Calu3 (cell line): ENCODE results near the gene TPCN2. TPM values are rescaled to one million over a fixed set of nuclear protein-coding genes. Genes with fewer than 3 reads are reported as not detected.
"Not testable (repeated sequence)": the region's sequence is repeated elsewhere in the genome, so short reads cannot be mapped to it uniquely, and the experiment has no call there.

Experiments used
- BruUV-seq: library from RNA; stranded (reverse); fragments of 400-500 nt; replicated peaks from 2 replicates; lab custom pipeline; 2021; lab: Mats Ljungman, UMichigan
- CTCF ChIA-PET: fragments of 300-600 bp; sonication (Branson Sonifier 250); formaldehyde crosslinking; loops from one replicate; lab custom pipeline; 2022; ENCODE audit warnings: antibody characterized with exemption; lab: Charles Lee
- DNase-seq: peaks from one replicate; pipeline ENCODE4 v3.0.0; 2022
- H3K27ac Mint-ChIP-seq: one replicate; pipeline ENCODE4 v1.8.0; 2022; ENCODE audit warnings: mixed read lengths; ENCODE audit not compliant: unreplicated experiment
- H3K27me3 Mint-ChIP-seq: one replicate; pipeline ENCODE4 v1.8.0; 2022; ENCODE audit warnings: mixed read lengths; ENCODE audit not compliant: unreplicated experiment
- H3K36me3 Mint-ChIP-seq: one replicate; pipeline ENCODE4 v1.8.0; 2022; ENCODE audit warnings: mild to moderate bottlenecking, moderate library complexity, mixed read lengths; ENCODE audit not compliant: insufficient read depth, unreplicated experiment
- H3K4me1 Mint-ChIP-seq: one replicate; pipeline ENCODE4 v1.8.0; 2022; ENCODE audit warnings: mild to moderate bottlenecking, low read depth, mixed read lengths; ENCODE audit not compliant: unreplicated experiment
- H3K4me3 Mint-ChIP-seq: one replicate; pipeline ENCODE4 v1.8.0; 2022; ENCODE audit warnings: mild to moderate bottlenecking, low read depth, moderate library complexity, mixed read lengths; ENCODE audit not compliant: unreplicated experiment
- H3K9me3 Mint-ChIP-seq: one replicate; pipeline ENCODE4 v1.8.0; 2022; ENCODE audit warnings: low read depth, mixed read lengths; ENCODE audit not compliant: unreplicated experiment
- intact Hi-C: fragments of 100-400 bp; cut with micrococcal nuclease; formaldehyde crosslinking; loops from one replicate; pipeline ENCODE4 v1.10.0; 2022; ENCODE audit not compliant: unreplicated experiment
- total RNA-seq: library from RNA; stranded (reverse); gene quantifications from 2 replicates; pipeline ENCODE4 v1.2.3, GENCODE V29; 2022
- TF ChIP-seq, protein P1 (sequence below): fragments of 200-600 bp; IDR thresholded peaks from one replicate; pipeline ENCODE4 v1.8.0; 2022; ENCODE audit warnings: antibody characterized with exemption; ENCODE audit not compliant: unreplicated experiment

The TPCN2 gene
- total RNA-seq, 1 experiment from 2014 or later: 21.9 TPM

DNA sequence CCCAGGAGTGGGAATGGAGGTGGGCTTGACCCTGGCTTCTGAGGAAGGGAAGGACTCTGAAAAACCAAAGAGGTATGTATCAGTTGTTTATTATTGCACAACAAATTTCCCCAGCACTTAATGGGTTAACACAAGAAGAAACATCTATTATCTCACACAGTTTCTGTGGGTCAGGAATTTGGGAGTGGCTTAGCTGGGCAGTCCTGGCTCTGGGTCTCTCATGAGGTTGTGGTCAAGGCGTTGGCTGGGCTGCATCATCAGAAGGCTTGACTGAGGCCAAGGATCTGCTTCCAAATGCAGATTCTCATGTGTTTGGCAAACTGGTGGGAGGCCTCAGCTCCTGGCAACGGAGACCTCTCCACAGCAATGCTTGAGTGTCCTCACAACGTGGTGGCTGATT, 89.5 kb downstream of the TPCN2 start:
- DNase-seq: peak; percentile 64
- intact Hi-C loops: loop anchor here (10.0 kb wide), 1 partner anchor 77 kb away; no protein-coding TSS in a partner anchor
- H3K4me3 Mint-ChIP-seq: peak overlapping the region; percentile 21
- no TSS peak for BruUV-seq
- H3K27me3 Mint-ChIP-seq: no peaks in the 10 kb centered on the region
- CTCF ChIA-PET: interaction anchor here (1.2 kb wide), 1 partner anchor 155 kb away, joined by 3 read pairs; the partner anchor contains the start of gene MYEOV
- peak overlapping the region; percentile 46 for H3K27ac Mint-ChIP-seq
- H3K36me3 Mint-ChIP-seq: no peaks in the 10 kb centered on the region
- peaks cover 41% of the 10 kb centered on the region for H3K4me1 Mint-ChIP-seq
- TF ChIP-seq, protein P1, sequence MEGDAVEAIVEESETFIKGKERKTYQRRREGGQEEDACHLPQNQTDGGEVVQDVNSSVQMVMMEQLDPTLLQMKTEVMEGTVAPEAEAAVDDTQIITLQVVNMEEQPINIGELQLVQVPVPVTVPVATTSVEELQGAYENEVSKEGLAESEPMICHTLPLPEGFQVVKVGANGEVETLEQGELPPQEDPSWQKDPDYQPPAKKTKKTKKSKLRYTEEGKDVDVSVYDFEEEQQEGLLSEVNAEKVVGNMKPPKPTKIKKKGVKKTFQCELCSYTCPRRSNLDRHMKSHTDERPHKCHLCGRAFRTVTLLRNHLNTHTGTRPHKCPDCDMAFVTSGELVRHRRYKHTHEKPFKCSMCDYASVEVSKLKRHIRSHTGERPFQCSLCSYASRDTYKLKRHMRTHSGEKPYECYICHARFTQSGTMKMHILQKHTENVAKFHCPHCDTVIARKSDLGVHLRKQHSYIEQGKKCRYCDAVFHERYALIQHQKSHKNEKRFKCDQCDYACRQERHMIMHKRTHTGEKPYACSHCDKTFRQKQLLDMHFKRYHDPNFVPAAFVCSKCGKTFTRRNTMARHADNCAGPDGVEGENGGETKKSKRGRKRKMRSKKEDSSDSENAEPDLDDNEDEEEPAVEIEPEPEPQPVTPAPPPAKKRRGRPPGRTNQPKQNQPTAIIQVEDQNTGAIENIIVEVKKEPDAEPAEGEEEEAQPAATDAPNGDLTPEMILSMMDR: no peak
- H3K9me3 Mint-ChIP-seq: no peaks in the 10 kb centered on the region

DNA sequence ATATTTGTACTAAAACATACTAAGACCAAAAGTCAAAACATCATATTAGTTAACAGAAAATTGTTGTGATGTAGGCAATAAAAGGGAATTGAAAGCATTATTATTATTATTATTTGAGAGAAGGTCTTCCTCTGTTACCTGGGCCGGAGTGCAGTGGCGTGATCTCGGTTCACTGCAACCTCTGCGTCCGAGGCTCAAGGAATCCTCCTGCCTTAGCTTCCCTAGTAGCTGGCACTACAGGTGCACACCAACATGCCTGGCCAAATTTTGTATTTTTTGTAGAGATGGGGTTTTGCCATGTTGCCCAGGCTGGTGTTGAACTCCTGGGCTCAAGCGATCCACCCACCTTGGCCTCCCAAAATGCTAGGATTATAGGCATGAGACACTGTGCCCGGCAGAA, 91.4 kb downstream of the TPCN2 start:
- BruUV-seq, H3K9me3 Mint-ChIP-seq, H3K27ac Mint-ChIP-seq, H3K4me3 Mint-ChIP-seq, CTCF ChIA-PET, intact Hi-C loops, H3K27me3 Mint-ChIP-seq, DNase-seq, H3K36me3 Mint-ChIP-seq: not testable (repeated sequence)
- H3K4me1 Mint-ChIP-seq: peaks cover 44% of the 10 kb centered on the region

DNA sequence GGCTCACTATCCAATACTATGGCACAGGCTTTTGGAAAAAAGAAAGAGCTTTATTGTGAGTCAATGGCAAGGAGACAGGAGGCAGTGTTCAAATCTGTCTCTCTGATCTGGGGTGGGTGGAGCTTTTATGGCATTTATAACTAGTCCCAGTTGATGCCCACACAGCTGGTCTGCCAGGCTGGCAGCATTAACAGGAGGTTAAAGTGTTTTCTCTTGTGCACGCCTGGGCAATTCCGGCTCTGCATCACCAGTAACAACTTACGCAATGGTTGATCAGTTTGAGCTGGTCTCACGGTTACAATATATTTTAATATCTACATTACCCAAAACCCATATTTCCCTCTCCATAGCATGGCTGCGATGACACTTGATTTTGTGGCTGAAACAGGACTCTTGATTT, 91.9 kb downstream of the TPCN2 start:
- Mint-ChIP-seq H3K4me1 (peaks cover 45% of the 10 kb centered on the region), H3K4me3 (no peak overlapping the region), H3K27ac (no peak overlapping the region), H3K27me3 (no peaks in the 10 kb centered on the region), H3K36me3 (no peaks in the 10 kb centered on the region), H3K9me3 (peaks cover 2% of the 10 kb centered on the region)
- BruUV-seq: no TSS peak
- DNase-seq: no peak
- intact Hi-C loops: no loop called here
- CTCF ChIA-PET: no interaction called here
- TF ChIP-seq, protein P1: no peak

DNA sequence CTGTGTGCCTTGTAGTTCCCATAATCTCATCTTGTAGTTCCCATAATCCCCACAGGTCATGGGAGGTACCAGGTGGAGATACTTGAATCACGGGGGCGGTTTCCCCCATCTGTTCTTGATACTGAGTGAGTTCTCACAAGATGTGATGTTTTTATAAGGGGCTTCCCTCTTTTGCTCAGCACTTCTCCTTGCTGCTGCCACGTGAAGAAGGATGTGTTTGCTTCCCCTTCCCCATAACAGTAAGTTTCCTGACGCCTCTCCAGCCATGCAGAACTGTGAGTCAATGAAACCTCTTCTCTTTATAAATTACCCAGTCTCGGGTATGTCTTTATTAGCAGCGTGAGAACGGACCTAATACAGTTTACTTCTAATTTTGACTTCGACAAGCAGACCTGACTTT, 93.0 kb downstream of the TPCN2 start:
- peaks cover 11% of the 10 kb centered on the region for H3K9me3 Mint-ChIP-seq
- CTCF ChIA-PET: no interaction called here
- intact Hi-C loops: no loop called here
- no peaks in the 10 kb centered on the region for H3K27me3 Mint-ChIP-seq
- no peaks in the 10 kb centered on the region for H3K36me3 Mint-ChIP-seq
- no peak overlapping the region for H3K27ac Mint-ChIP-seq
- H3K4me3 Mint-ChIP-seq: no peak overlapping the region
- TF ChIP-seq, protein P1: no peak
- DNase-seq: no peak
- H3K4me1 Mint-ChIP-seq: peaks cover 36% of the 10 kb centered on the region
- no TSS peak for BruUV-seq

DNA sequence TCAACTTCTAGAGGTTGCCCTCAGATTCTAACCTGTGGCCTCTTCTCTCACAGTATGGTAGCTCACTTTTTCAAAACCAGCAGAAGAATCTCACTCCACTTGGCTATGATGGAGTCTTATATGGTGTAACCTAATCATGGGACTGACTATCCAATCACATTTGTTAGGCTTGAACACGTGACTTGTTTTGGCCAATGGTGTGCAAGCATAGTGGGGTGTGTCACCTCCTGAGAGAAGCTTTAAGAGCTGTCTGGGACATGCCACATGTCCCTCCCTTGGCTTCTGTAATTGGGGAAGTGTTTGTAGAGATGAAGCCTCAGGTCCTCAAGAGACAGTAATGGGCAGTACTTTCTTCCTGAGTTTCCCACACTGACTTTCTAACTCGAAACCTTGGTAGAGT, 94.2 kb downstream of the TPCN2 start:
- DNase-seq: no peak
- Mint-ChIP-seq H3K9me3 (peaks cover 12% of the 10 kb centered on the region), H3K27ac (no peak overlapping the region), H3K4me3 (no peak overlapping the region), H3K27me3 (no peaks in the 10 kb centered on the region), H3K36me3 (no peaks in the 10 kb centered on the region), H3K4me1 (peaks cover 27% of the 10 kb centered on the region)
- BruUV-seq: no TSS peak
- TF ChIP-seq, protein P1: no peak
- CTCF ChIA-PET: no interaction called here
- intact Hi-C loops: no loop called here
